Psoas muscle (tissue), 8 donors: ENCODE data around the gene BMPER. TPM values are rescaled to one million over a fixed set of nuclear protein-coding genes. Genes with fewer than 3 reads are reported as not detected.

Experiments
- ATAC-seq, 4 donors: fragments of 200-7000 bp; cut with Tn5 transposase; one replicate each; pipeline ENCODE4 v1.9.1; 2020; ENCODE audit warnings: moderate library complexity in 3 of 4, mild to moderate bottlenecking in 2 of 4
- DNase-seq, 2 donors: peaks; one replicate each; pipeline ENCODE4 v3.0.0-alpha.2; 2020
- H3K27ac ChIP-seq: fragments of 200-600 bp; one replicate; pipeline ENCODE4 v1.8.0; 2022
- H3K27me3 ChIP-seq, 3 donors: fragments of 200-600 bp in 1 of 3; one replicate each; pipeline versions ENCODE4 v1.6.1 to v1.8.0; 2013 to 2022; ENCODE audit warnings: low read length in 2 of 3, mild to moderate bottlenecking in 2 of 3, moderate library complexity in 1 of 3; ENCODE audit not compliant: insufficient read depth in 3 of 3
- H3K36me3 ChIP-seq, 2 donors: fragments of 200-600 bp in 1 of 2; one replicate each; pipeline versions ENCODE4 v1.6.1 to v1.8.0; 2013 to 2022; ENCODE audit warnings: low read depth in 1 of 2, mild to moderate bottlenecking in 1 of 2, moderate library complexity in 1 of 2; ENCODE audit not compliant: insufficient read depth in 1 of 2
- H3K4me1 ChIP-seq: fragments of 200-600 bp; one replicate; pipeline ENCODE4 v1.8.0; 2022
- H3K4me3 ChIP-seq: fragments of 200-600 bp; one replicate; pipeline ENCODE4 v1.8.0; 2022; ENCODE audit warnings: mild to moderate bottlenecking
- H3K9me3 ChIP-seq: fragments of 200-600 bp; one replicate; pipeline ENCODE4 v1.8.0; 2022
- CTCF ChIP-seq: fragments of 200-600 bp; IDR thresholded peaks from one replicate; pipeline ENCODE4 v1.8.0; 2022; ENCODE audit warnings: antibody characterized with exemption
- WGBS, 3 donors: extraction: QIAGEN DNeasy Blood & Tissue Kit; methylation state at CpG; one replicate each; pipeline versions ENCODE4 v1.1.6 to v1.1.7; 2013; 5-methylcytosine and 5-hydroxymethylcytosine counted together
- intact Hi-C, 2 donors: fragments of 100-400 bp; cut with DNase I; formaldehyde crosslinking; loops; one replicate each; pipeline versions ENCODE4 v1.11.0 to v1.14.2; 2022
- polyA plus RNA-seq, 3 donors: library from polyadenylated mRNA; stranded (reverse); fragments of 200-250 nt; gene quantifications; one replicate each; pipeline ENCODE4 v1.2.3, GENCODE V29; 2013
- total RNA-seq, 4 donors: library from RNA; stranded (reverse); fragmentation: NEBNext Ultra II Directional in 2 of 4; extraction: Animal tissue kit (Norgen Biotek cat#: 25700) in 2 of 4; gene quantifications; one replicate each; pipeline versions ENCODE4 v1.2.1 to v1.2.4, GENCODE V29; 2021 to 2023
- donor health status: healthy with polysubstance abuse.
- donor health status: DM: no; HTN: no; CAD: no; lungs with moderate emphysema.
- donor health status: Bipolar disorder and iron deficiency.
- donor health status: healthy.
- donor health status: DM: yes; HTN: yes; CAD: no.
- donor health status: DM: no; HTN: no; CAD: no.
- donor health status: DM: no; HTN: no; CAD: no.
- donor health status: DM: yes; HTN: yes; CAD: no.

BMPER gene
- total and polyA plus RNA-seq, 7 donors, result 1.0 to 7.6 (median 2.4) TPM

GRCh38 chr7:34181271-34181958, 276.1 kb downstream of the BMPER start:
- peak in 2 of 4 donors; percentile 37 to 83 for ATAC-seq
- TF ChIP-seq CTCF, result no peak
- Histone ChIP-seq H3K4me1 (no peaks in the 10 kb centered on the region), H3K27me3 (no peaks in the 10 kb centered on the region), H3K36me3 (no peaks in the 10 kb centered on the region), H3K9me3 (no peaks in the 10 kb centered on the region), H3K27ac (no peak overlapping the region), H3K4me3 (no peak overlapping the region)
- DNase-seq, result no peak
- intact Hi-C loops, result no loop called here
- 51 to 88% (median 60%) methylated on average over 3 of the region's 3 CpGs for whole genome bisulfite sequencing, 3 donors

GRCh38 chr7:34184466-34184865, 279.1 kb downstream of the BMPER start:
- no peaks in the 10 kb centered on the region for H3K4me1 ChIP-seq
- H3K27me3 ChIP-seq, result no peaks in the 10 kb centered on the region
- no peak for ATAC-seq
- H3K9me3 ChIP-seq, result no peaks in the 10 kb centered on the region
- H3K27ac ChIP-seq, result no peak overlapping the region
- H3K4me3 ChIP-seq, result no peak overlapping the region
- no peak for TF ChIP-seq CTCF
- intact Hi-C loops, result no loop called here
- WGBS, 3 donors, result 46 to 90% (median 79%) methylated on average over 1 of the region's 1 CpG
- no peak for DNase-seq
- H3K36me3 ChIP-seq, result no peaks in the 10 kb centered on the region

- DNase-seq, result no peak
- Histone ChIP-seq H3K27me3 (no peaks in the 10 kb centered on the region), H3K36me3 (no peaks in the 10 kb centered on the region), H3K4me3 (no peak overlapping the region), H3K27ac (no peak overlapping the region), H3K9me3 (no peaks in the 10 kb centered on the region), H3K4me1 (peaks cover 3% of the 10 kb centered on the region)
- 76 to 88% (median 79%) methylated on average over 2 of the region's 2 CpGs for WGBS, 3 donors
- no peak for TF ChIP-seq CTCF
- no peak for ATAC-seq
- intact Hi-C loops, result no loop called here
These were observed 282.5 kb downstream of the BMPER start for GRCh38 chr7:34187798-34188307.

- Histone ChIP-seq H3K4me3 (no peak overlapping the region), H3K36me3 (no peaks in the 10 kb centered on the region), H3K4me1 (peaks cover 3% of the 10 kb centered on the region), H3K27ac (no peak overlapping the region), H3K9me3 (no peaks in the 10 kb centered on the region), H3K27me3 (no peaks in the 10 kb centered on the region)
- DNase-seq, result no peak
- intact Hi-C loops, result no loop called here
- no peak for ATAC-seq
- TF ChIP-seq CTCF, result no peak
- WGBS, 3 donors, result 79 to 85% (median 80%) methylated on average over 3 of the region's 3 CpGs
These were observed 283.7 kb downstream of the BMPER start for GRCh38 chr7:34189031-34189430.

- Histone ChIP-seq H3K27ac (no peak overlapping the region), H3K9me3 (no peaks in the 10 kb centered on the region), H3K4me1 (peaks cover 3% of the 10 kb centered on the region), H3K27me3 (no peaks in the 10 kb centered on the region), H3K4me3 (no peak overlapping the region), H3K36me3 (no peaks in the 10 kb centered on the region)
- DNase-seq, result peak; percentile 67 to 92
- no peak for TF ChIP-seq CTCF
- ATAC-seq, result peak; percentile 96 to 98 (median 97)
- intact Hi-C loops, result no loop called here
- 22 to 39% (median 29%) methylated on average over 4 of the region's 4 CpGs for WGBS, 3 donors
These were observed 285.0 kb downstream of the BMPER start for GRCh38 chr7:34190299-34190698.
